ENCODE data around the gene ASAH2.

ASAH2 gene

DNA sequence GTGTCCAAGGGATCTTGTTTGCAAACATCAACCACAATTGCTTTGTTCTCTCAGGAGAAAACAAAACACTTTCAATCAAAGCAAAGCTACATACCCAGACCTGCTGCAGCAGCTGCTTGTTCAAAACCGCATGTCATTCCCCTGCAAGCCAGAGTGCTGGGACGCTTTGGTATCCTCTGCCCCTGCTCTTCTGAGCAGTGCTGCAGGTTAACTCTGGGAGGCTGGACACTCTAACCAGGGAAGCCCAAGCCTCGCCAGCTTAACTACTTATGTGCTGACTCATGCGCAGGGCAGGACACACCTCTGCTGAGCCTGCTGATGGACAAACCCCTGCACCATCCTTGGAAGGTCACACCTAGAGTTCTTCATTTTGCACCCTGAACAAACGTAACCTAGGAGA is 28.2 kb upstream of the ASAH2 start:
- H4K20me1 ChIP-seq (ENCODE audit: insufficient read depth, low read length): no peaks in the 10 kb centered on the region
- TF ChIP-seq EZH2 (optimal IDR thresholded peaks at IDR 0.05; ENCODE audit: low read depth, low read length) (no peak), EZH2phosphoT487 (IDR thresholded peaks at IDR 0.05; ENCODE audit: low read length) (no peak)
- TF ChIP-seq, protein P1, sequence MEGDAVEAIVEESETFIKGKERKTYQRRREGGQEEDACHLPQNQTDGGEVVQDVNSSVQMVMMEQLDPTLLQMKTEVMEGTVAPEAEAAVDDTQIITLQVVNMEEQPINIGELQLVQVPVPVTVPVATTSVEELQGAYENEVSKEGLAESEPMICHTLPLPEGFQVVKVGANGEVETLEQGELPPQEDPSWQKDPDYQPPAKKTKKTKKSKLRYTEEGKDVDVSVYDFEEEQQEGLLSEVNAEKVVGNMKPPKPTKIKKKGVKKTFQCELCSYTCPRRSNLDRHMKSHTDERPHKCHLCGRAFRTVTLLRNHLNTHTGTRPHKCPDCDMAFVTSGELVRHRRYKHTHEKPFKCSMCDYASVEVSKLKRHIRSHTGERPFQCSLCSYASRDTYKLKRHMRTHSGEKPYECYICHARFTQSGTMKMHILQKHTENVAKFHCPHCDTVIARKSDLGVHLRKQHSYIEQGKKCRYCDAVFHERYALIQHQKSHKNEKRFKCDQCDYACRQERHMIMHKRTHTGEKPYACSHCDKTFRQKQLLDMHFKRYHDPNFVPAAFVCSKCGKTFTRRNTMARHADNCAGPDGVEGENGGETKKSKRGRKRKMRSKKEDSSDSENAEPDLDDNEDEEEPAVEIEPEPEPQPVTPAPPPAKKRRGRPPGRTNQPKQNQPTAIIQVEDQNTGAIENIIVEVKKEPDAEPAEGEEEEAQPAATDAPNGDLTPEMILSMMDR (IDR thresholded peaks at IDR 0.05; ENCODE audit: low read length): no peak
- H3K27me3 ChIP-seq (replicated peaks; ENCODE audit: insufficient read depth, low read length): no peaks in the 10 kb centered on the region
- H3K9me2 ChIP-seq (replicated peaks; ENCODE audit: insufficient read depth, low read length): no peaks in the 10 kb centered on the region
- no peaks in the 10 kb centered on the region for H3K36me3 ChIP-seq (replicated peaks; ENCODE audit: insufficient read depth, low read length)
- no peak overlapping the region for H3K27ac ChIP-seq (ENCODE audit: low read length)
- H3K9me3 ChIP-seq (replicated peaks; ENCODE audit: insufficient read depth, low read length): no peaks in the 10 kb centered on the region
- no peak overlapping the region for H3K4me2 ChIP-seq (ENCODE audit: low read depth, low read length)
- no peaks in the 10 kb centered on the region for H3K79me2 ChIP-seq (ENCODE audit: low read length)
- H2AFZ ChIP-seq (ENCODE audit: low read length): no peak overlapping the region
- H3K9ac ChIP-seq (ENCODE audit: low read length): no peak overlapping the region
- H3K4me1 ChIP-seq (ENCODE audit: low read length): no peaks in the 10 kb centered on the region
- DNase-seq: peak; percentile 11
- H3K4me3 ChIP-seq (ENCODE audit: low read length): no peak overlapping the region
- no peaks in the 10 kb centered on the region for H3F3A ChIP-seq (ENCODE audit: insufficient read depth, low read length)

DNA sequence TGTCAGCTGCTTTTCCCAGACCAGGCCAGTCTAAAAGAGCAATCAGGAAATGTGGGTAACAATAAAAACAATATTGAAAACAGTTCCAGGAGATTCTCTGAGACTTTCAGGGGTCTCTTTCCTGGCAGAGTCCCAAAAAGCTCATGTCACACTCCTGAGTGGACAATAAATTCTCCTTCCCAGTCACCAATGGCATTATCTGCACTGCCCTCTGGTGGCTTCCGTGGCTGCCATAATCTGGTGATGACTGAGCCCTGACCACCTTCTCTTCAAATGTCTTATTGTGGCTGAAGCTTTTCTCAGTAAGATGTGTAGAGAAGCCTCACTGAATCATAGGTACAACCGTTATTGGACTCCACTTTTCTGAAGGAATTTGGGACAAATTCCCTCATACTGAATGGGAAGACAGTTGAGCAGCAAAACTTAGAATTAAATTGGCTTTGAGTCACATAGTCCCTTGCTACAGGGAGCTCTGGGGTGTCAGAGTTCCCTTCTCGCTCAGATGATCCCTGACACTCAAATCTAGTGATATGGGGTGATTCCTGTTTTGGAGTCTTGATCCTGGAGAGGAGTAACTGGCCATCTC is 24.4 kb upstream of the ASAH2 start:
- DNase-seq: peak; percentile 39
- 0 out of 2 replicates have a peak, but pooled peaks cover 2% of the 10 kb centered on the region for H3K4me1 ChIP-seq (ENCODE audit: low read length)
- H3K36me3 ChIP-seq (replicated peaks; ENCODE audit: insufficient read depth, low read length): no peaks in the 10 kb centered on the region
- no peaks in the 10 kb centered on the region for H3K9me3 ChIP-seq (replicated peaks; ENCODE audit: insufficient read depth, low read length)
- H3K4me3 ChIP-seq (ENCODE audit: low read length): no peak overlapping the region
- TF ChIP-seq EZH2phosphoT487 (IDR thresholded peaks at IDR 0.05; ENCODE audit: low read length): no peak
- TF ChIP-seq EZH2 (optimal IDR thresholded peaks at IDR 0.05; ENCODE audit: low read depth, low read length): no peak
- TF ChIP-seq, protein P1 (IDR thresholded peaks at IDR 0.05; ENCODE audit: low read length): peak; percentile 79
- no peaks in the 10 kb centered on the region for H3F3A ChIP-seq (ENCODE audit: insufficient read depth, low read length)
- no peaks in the 10 kb centered on the region for H3K79me2 ChIP-seq (ENCODE audit: low read length)
- H3K4me2 ChIP-seq (ENCODE audit: low read depth, low read length): no peak overlapping the region
- H3K9ac ChIP-seq (ENCODE audit: low read length): no peak overlapping the region
- H4K20me1 ChIP-seq (ENCODE audit: insufficient read depth, low read length): no peaks in the 10 kb centered on the region
- no peak overlapping the region for H3K27ac ChIP-seq (ENCODE audit: low read length)
- H2AFZ ChIP-seq (ENCODE audit: low read length): no peak overlapping the region
- H3K27me3 ChIP-seq (replicated peaks; ENCODE audit: insufficient read depth, low read length): no peaks in the 10 kb centered on the region
- no peaks in the 10 kb centered on the region for H3K9me2 ChIP-seq (replicated peaks; ENCODE audit: insufficient read depth, low read length)

DNA sequence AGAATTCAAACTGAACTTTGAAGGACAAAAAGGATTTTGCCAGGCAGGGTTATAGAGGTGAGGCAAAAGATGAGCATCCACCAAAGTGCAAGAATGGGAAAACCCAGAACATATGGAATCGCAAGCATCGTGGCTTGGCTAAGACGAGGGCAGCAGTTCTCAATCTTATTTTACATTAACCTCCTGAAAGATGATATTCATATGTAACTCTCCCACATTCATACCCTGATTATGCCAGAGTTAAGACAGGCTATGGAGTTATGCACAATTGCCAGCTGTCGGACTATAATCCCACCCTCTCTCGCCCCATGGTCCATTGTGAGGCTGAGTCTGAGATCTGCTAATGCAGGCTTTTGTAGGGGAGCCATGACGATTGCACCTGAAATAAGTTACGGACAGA is 21.2 kb upstream of the ASAH2 start:
- Histone ChIP-seq H3K9ac (ENCODE audit: low read length) (no peak overlapping the region), H3K9me2 (replicated peaks; ENCODE audit: insufficient read depth, low read length) (no peaks in the 10 kb centered on the region), H3K4me2 (ENCODE audit: low read depth, low read length) (no peak overlapping the region), H2AFZ (ENCODE audit: low read length) (no peak overlapping the region), H3K36me3 (replicated peaks; ENCODE audit: insufficient read depth, low read length) (no peaks in the 10 kb centered on the region), H3K79me2 (ENCODE audit: low read length) (no peaks in the 10 kb centered on the region), H4K20me1 (ENCODE audit: insufficient read depth, low read length) (no peaks in the 10 kb centered on the region), H3K4me1 (ENCODE audit: low read length) (0 out of 2 replicates have a peak, but pooled peaks cover 2% of the 10 kb centered on the region), H3K9me3 (replicated peaks; ENCODE audit: insufficient read depth, low read length) (no peaks in the 10 kb centered on the region), H3K27me3 (replicated peaks; ENCODE audit: insufficient read depth, low read length) (no peaks in the 10 kb centered on the region), H3K27ac (ENCODE audit: low read length) (no peak overlapping the region), H3F3A (ENCODE audit: insufficient read depth, low read length) (no peaks in the 10 kb centered on the region), H3K4me3 (ENCODE audit: low read length) (no peak overlapping the region)
- no peak for TF ChIP-seq EZH2 (optimal IDR thresholded peaks at IDR 0.05; ENCODE audit: low read depth, low read length)
- TF ChIP-seq, protein P1 (IDR thresholded peaks at IDR 0.05; ENCODE audit: low read length): no peak
- no peak for TF ChIP-seq EZH2phosphoT487 (IDR thresholded peaks at IDR 0.05; ENCODE audit: low read length)
- DNase-seq: no peak

All from MM.1S (cell line).